HG03565 (cell line): ENCODE results near the gene ZNF683.

Experiments
- ATAC-seq: cut with Tn5 transposase; IDR thresholded peaks from one replicate; pipeline ENCODE4 v1.9.1; 2021; ENCODE audit warnings: mild to moderate bottlenecking, moderate library complexity; ENCODE audit not compliant: unreplicated experiment

ZNF683 gene

DNA sequence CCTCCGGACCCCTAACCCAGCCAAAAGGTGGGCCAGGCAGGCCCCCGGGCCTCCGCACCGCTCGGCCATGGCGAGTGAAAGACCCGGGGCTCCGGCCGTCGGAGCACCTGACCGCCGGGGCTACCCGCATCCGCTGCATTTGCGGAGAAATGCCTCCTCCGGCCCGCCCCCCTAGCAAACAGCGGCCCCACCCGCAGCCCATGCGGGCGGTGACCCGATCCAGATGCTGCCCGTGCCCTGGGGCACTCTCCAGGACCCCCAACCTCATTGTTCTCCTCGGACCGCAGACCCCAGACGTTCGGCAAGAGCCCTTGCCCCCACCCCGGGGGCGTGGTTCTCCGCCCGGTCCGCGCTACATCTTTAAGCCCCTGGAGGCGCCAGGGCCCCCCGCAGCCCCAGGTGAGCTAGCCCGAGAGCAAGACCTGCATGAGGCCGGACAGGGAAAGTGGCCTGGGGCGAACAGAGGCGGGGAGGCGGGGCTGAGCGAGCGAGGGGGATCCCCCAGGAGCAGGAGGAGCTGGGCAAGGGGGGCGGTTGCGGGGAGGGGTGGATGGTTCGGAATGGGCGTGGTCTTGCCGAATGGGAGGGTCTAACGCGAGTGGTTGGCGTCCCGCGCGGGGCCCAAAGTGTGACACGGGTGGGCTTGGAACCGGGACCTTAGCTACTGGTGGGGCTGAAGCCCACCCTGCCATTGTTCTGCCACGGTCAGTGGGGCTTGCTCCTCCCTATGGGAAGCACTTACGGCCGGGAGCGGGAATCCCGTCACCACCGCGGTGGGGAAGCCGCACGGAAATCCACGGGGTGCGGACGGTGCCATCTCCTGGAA lies 12.4 kb downstream of the ZNF683 start:
- no peak for ATAC-seq

DNA sequence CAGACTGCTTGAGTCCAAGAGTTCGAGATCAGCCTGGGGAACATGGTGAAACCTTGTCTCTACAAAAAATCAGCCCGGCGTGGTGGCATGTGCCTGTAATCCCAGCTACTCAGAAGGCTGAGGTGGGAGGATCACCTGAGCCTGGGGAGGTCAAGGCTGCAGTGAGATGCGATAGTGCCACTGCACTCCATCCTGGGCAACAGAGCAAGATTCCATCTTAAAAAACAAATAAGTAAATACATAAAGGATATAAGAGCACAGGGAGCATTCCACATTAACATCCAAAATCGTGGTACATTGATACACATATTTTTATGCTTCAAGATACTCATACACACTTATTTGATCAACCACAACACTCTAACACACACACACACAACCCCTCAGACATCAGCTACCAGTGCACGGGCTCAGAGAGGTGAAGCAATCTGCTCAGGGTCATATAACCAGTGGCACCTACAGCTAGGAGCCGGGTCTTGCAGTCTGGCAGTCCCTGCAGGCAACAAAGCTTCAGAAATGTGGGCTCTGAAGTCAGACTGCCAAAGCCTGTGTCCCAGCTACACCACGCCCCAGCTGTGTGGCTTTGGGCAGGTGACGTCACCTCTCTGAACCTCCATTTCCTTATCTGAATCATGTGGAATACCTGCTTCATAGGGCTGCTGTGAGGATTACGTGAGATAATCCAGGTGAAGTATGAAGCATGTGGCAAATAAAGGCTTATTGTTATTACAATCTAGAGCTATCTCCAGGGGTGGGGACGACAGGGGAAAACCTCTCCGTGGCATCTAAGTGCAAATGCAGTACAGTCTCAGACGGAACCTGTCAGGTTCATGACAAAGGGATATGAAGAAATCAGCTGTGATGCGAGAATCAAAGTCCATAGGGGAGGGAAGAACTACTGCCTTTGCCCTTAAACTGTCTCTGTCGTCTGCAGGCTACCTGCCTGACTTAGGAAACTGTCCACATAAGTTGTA lies 13.9 kb downstream of the ZNF683 start:
- no peak for ATAC-seq

DNA sequence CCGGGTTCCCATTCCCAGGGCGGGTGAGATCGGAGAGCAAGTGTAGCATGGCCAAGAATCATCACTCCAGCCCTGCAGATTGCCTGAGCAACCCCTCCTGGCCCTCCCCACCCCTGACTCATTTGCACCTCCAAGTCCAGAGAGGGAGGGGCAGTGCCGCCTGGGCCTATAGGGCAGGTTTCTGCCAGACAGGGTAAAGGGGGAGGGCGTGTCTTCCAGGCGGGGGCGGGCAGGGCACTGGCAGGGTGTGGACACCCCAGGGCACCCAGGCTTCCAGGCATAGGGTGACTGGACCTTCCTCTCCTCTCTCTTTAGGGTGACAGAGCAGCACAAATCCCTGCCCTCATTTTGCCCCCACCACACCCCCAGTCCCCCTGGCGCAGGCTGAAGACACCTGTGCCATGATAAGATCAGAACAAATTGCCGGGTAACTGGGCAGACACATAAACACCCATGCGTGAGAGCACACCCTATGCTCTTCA lies 15.4 kb downstream of the ZNF683 start:
- no peak for ATAC-seq

DNA sequence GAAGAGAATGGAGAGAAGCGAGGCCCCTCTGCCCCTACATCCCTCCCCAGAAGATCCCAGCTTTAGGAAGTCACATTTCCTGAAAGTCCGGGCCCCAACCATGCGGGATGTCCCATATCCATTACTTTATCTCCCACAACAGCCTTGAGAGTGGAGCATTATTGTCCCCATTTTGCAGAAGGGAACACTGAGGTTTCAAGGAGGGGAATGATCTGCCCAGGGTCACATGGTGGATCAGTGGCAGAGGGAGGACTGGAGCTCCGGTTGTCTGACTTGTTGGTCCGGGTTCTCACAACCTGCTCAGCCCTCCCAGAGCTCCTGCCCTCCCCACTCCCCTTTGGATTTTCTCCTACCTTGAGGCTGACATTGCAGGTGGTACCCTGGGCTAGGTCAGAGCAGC lies 16.4 kb downstream of the ZNF683 start:
- no peak for ATAC-seq

DNA sequence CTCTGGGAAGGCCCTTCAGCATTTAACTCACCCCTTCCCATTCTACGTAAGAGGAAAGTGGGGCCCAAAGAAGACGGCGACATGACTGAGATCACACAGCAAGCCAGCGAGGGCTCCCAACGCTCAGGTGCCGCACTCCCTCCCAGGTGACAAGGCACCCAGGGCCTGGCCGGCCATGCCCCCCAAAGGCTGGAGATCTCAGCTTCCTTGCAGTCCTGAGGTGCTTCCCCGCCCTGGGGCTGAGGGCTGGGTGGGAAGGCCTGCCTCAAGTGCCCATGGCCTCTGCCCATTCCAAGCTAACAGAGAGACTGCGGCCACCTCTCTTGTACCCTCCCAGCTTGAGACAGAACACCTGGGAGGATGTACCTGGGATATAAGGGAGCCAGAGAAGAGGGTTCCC lies 17.6 kb downstream of the ZNF683 start:
- no peak for ATAC-seq

DNA sequence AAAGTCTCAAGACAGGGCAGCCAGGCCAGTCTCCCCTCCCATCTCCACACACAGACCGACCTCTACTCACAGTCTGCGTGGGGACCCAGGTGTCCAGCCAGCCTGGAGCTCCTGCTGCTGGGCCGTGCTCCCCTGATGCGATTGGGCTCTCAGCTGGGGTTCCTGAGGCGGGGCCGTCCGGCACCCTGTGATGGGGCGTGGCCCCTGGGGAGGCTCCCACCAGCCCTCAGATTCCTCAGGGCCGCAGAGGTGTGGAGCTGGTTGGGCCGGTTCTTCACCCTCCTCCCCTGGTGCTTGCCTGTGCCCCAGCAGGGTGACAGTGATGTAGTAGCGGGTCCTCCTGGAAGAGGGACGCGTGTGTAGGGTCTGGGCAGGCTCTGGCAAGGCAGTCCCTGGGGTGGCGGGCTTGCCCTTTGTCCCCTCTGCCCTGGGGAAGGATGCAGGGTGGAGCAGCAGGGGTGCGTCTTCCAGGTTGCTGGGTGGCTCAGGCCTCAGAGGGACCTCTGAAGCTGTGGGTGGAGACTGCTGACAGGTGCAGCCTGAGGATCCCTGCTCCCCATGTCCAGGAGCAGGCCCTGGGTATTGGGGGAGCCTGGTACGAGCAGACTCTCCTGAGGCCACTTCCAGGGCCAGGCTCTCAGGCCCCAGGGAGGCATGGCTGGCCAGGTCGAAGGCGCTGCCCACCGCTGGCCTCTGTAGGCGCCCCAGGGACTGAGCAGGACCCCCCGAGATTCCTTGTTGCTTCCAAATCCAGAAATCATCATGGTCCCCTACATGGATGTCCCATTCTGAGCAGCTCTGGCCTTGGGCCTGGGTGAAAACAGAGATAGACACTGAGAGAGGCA lies 18.4 kb downstream of the ZNF683 start, which contains the start of gene CRYBG2:
Gene CRYBG2, minus strand, starts transcription at position 155 of the 845 bp plus-strand sequence. CDS start 7,473 bp downstream, outside the sequence.
- ATAC-seq: no peak

DNA sequence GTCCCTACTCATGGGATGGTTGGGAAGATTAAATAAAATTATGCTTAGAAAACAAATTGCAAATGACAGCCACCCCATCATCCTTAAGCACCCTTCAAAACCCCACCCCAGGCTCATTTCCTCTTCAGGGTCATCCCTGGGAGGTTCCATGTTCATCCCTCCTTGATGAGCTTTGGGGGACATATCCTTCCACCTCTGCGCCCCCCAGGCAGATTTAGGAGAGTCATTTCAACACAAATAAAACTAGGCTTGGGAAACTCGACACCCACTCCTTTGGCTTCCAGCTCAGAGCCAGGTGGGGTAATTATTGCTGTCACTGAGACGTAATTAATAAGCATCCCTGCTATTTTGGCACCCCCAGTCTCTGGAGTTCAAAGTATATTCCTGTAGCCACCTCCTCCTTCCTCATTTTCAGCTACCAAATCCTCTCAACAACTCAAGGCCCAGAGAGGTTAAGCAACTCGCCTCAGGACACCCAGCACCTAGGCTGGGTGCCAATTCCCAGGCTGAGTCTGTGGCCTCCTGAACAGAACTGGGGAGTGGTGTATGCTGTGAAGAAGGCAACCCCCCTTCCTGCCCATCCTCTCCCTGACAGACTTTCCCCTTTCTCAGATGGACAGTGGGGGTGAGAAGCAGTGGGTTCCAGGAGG lies 19.2 kb downstream of the ZNF683 start:
- no peak for ATAC-seq

DNA sequence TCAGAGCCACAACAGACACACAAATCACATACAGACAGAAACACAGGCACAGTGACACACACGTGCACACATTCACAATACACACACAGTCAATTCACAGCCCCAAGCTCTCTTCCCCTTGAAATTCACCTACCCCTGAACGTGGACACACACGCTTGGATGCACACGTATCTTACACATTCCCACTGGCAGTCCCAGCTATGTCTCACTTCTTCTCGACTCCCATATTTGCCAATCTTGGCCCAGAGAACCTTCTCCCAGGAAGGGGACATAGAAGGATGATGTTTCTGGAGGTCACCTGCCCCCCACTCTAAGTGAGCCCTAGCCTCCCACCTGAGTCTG lies 20.2 kb downstream of the ZNF683 start:
- ATAC-seq: no peak

DNA sequence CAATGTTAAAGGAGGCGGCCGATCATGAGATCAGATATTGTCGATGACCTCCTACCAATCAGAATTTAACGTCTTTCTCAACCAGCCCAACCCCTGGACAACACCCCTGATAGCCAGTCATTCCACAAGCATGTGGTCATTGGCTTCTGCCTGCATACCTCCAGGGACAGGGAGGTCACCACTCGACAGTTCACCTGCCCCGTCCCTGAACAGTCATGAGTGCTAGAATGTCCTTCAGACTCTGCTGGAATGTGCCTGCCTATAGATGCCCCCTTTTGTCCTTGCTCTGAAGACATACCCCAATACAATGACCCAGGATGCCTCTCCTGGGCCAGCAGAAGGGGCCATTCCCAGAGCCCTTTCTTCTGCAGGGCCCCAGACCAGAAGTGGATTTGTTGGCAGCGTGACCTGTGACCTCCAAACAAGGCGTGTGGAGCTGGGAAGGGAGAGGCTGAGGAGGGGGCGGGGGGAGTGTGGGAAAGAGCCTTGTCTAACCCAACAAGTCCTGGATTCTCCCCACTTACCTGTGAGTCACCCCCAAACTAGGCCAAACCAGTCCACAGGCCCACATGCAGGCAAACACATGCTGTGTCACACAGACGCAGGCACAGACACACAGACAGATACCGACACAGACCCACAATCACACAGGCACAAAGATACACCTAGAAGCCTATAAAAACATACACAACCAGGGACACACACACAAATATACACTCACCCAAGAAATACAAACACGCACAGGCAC lies 20.8 kb downstream of the ZNF683 start:
- ATAC-seq: no peak

DNA sequence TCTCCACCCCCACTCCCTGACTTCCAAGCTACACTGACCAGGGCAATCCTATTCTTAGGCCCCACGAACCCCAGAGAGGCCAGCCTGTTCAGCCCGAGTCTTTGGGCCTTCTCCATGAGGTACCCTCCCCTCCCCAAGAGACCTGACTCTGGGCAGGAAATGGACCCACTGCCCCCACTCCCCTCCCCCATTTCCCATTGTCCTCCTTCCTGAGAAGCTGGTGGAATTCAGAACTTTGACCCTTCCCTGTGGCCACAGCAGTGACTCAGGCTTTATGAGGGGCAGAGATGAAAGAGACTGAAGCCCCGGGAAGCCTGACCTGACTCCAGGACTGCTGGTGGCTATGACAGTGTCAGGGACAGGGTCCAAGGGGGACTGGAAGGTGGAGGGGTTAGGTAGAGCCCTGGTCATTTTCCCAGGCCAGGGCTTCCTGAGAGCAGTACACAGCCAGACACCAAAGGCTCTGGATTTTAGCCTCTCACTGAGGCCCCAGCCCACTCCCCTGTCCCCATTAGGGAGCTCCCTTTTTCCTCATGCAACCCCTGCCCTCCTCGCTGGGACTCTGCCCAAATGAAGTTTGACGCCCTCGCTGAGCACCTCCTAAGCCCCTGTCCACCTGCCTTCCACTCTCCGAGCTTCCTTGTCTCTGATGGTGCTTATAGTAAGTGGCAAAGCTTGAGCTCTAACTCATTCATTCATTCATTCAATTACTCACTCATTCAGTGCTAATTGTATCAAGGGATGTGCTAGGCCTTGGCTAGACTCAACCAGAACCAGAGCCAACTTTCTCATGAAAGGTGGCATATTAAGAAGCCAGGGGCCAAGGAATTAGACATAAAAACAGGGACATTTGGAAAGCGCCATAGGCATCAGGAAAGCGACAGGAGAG lies 21.6 kb downstream of the ZNF683 start:
- no peak for ATAC-seq

DNA sequence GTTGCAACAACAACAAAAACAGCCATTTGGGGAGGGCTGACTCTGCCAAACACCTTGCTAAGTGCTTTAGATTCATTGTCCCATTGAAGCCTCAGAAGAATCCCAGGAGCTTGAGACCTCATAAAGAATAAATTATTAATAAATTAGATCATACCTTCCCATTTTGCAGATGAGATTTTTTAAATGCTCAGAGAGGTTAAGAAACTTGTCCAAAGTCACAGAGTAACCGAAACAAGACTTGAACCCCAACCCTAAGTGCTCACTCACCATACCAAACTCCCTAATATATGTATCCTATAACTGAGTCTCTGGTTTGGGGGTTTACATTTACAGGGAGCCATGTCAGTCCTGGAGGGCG lies 22.2 kb downstream of the ZNF683 start:
- ATAC-seq: no peak

DNA sequence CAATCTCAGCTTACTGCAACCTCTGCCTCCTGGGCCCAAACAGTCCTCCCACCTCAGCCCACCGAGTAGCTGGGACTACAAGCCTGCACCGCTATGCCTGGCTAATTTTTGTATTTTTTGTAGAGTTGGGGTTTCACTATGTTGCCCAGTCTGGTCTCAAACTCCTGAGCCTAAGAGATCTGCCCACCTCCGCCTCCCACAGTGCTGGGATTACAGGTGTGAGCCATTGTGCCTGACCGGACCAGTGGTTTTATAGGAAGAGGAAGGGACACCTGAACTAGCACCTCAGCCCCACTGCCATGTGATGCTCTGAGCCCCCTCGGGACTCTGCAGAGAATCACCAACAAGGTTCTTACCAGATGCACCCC lies 22.7 kb downstream of the ZNF683 start:
- ATAC-seq: no peak

DNA sequence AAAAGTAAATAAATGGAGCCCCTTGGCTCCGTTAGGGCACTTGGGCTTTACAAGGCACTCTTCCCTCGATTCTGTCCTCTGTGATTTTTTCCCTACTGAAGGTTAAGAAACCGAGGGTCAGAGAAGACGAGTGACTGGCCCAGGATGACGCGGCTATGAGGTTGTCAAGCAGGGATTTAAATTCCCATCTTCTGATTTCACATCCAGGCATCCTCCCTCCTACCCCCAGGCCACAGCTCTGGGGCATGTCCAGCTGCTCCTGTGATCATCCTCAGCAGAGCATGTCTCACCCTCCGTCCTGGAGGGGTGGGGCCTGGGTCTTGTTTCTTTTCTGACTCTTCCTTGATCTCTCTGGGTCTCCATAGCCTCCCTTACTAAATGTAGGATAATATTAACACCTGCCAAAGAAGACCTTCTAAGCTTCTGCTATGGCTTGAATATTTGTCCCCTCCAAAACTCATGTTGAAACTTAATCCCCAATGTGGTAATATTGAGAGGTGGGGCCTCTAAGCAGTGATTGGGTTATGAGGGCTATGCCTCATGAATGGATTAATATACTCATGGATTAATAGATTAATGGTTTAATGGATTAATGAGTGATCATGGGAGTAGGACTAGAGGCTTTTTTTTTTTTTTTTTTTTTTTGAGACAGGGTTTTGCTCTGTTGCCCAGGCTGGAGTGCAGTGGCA lies 23.2 kb downstream of the ZNF683 start:
- ATAC-seq: no peak

DNA sequence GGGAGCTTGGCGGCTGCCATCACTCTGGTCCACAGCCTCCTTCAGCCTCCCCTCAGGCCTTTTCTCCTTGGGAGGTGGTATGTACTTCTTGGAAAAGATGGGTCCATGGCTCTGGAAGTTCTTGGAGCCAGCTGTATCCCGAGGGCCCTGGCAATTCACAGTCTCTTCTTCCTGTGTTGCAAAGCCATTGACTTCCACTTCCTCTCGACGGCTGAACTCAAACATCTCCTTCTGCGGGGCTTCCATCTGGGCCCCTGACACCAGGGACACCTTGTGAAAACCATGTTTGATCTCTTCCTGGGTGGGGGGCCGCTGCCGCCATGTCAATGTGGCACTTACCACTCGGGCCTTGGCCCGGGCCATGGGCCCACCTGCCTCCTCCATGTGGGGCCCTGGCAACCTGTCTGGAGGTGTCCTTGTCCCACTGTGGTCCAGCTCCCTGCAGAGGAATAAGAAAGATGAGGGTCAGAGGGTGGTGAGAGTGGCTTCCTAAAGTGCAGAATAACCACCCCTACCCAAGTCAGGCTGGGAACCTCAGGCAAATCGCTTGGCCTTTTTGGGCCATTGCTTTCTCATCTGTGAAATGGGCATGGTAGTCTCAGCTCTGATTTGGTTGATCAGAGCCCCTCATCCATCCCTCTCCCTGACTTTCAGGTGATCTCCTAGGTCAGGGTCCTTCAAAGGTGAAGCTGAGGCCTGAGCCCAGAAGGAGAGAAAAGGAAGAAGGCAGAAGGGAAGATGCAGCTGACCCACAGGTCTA lies 26.1 kb downstream of the ZNF683 start:
- no peak for ATAC-seq

DNA sequence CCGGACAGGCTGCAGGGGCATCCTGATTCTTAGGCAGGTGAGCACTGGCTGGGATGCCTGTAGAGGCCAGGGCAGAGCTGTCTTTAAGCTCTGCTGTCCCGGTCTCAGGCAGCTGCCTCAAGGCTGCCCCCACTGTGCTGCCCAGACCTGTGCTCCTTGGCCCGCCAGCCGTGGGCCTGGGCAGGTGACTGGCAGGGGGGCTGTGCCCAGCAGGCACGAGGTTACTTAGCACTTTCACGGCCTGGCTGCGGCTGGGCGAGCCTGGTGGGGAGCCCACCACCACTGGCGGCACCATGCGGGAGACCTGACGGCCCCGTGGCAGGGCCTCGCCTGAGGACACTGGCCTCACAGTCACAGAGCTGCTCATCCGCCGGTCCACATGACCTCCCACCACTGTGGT lies 26.8 kb downstream of the ZNF683 start:
- no peak for ATAC-seq

DNA sequence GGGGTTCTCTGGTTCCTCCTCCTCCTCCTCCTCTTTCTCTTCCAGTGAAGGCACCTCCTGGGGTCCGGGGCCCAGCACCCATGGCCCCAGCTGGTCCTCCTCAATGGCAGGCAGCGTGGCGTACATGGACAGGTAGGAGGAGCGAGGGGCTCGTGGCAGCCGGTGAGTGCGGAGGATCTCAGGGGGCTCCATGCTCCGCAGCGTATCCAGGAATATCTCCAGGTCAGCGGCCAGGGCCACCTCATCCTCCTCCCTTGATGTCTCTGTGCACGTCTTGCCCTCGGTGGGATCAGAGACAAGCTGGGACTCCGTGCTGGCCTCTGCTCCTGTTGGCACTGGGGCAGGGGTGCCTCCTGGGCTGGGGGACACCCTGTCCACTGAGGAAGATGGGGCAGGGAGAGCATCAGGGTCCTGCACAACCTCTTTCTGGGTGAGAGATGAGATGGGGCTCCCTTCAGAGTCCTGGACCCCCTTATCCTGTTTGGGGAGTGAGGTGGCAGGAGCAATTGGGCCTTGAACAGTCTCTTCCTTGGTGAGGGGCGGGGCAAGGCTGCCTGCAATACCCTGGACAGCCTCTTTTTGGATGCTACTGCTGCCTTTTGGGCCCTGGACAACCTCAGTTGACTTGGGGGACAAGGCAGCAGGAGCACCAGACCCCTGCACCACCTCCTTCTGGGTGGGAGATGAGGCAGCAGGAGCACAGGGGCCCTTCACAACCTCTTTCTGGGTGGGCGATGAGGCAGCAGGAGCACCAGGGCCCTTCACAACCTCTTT lies 28.2 kb downstream of the ZNF683 start:
- ATAC-seq: no peak

DNA sequence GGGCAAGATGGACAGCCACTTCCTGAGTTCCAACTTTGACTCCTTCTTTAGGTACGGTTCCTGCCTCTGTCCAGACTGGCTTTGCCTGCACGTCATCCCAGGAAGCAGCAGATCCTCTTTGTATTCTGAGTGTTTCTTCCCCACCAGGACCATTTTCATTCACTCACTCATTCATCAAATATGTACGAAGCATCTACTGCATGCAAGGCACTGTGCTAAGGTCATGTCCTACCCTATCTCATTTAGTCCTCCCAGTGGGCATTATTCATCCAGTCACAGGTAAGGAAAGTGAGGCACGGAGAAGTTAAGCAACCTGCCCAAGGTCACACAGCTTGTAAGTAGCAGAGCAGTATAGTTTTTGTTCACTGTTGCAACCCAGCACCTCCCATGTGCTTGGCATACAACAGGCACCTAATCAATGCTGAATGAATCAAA lies 32.5 kb downstream of the ZNF683 start:
- no peak for ATAC-seq
